MM.1S (cell line): ENCODE data around the gene CCDC179.

Source experiments
- DNase-seq: peaks from one replicate; pipeline ENCODE4 v3.0.0-alpha.2; 2015
- H2AFZ ChIP-seq: fragments of 300-600 bp; sonication (generic); 2 replicates; pipeline ENCODE4 v1.6.0; 2016; ENCODE audit warnings: antibody characterized with exemption, low read length
- H3F3A ChIP-seq: fragments of 300-600 bp; sonication (generic); 2 replicates; pipeline ENCODE4 v1.6.1; 2016; ENCODE audit warnings: mild to moderate bottlenecking, antibody characterized with exemption, low read length, moderate library complexity, mixed read lengths; ENCODE audit not compliant: insufficient read depth
- H3K27ac ChIP-seq: fragments of 300-600 bp; sonication (generic); 2 replicates; pipeline ENCODE4 v1.5.1; 2016; ENCODE audit warnings: mild to moderate bottlenecking, low read length
- H3K27me3 ChIP-seq: fragments of 300-600 bp; sonication (generic); replicated peaks from 2 replicates; pipeline ENCODE4 v1.6.0; 2016; ENCODE audit warnings: low read length; ENCODE audit not compliant: insufficient read depth
- H3K36me3 ChIP-seq: fragments of 300-600 bp; sonication (generic); replicated peaks from 2 replicates; pipeline ENCODE4 v1.6.1; 2016; ENCODE audit warnings: mild to moderate bottlenecking, low read length, mixed read lengths; ENCODE audit not compliant: insufficient read depth
- H3K4me1 ChIP-seq: fragments of 300-600 bp; sonication (generic); 2 replicates; pipeline ENCODE4 v1.6.1; 2016; ENCODE audit warnings: low read length, mixed read lengths
- H3K4me2 ChIP-seq: fragments of 300-600 bp; sonication (generic); 2 replicates; pipeline ENCODE4 v1.6.0; 2016; ENCODE audit warnings: low read depth, low read length
- H3K4me3 ChIP-seq: fragments of 300-600 bp; sonication (generic); 2 replicates; pipeline ENCODE4 v1.5.1; 2016; ENCODE audit warnings: low read length, mixed read lengths
- H3K79me2 ChIP-seq: fragments of 300-600 bp; sonication (generic); 2 replicates; pipeline ENCODE4 v1.6.1; 2016; ENCODE audit warnings: mixed run types, low read length, mixed read lengths
- H3K9ac ChIP-seq: fragments of 300-600 bp; sonication (generic); 2 replicates; pipeline ENCODE4 v1.6.1; 2016; ENCODE audit warnings: low read length, mixed read lengths
- H3K9me2 ChIP-seq: fragments of 300-600 bp; sonication (generic); replicated peaks from 2 replicates; pipeline ENCODE4 v1.6.1; 2016; ENCODE audit warnings: mild to moderate bottlenecking, low read length, mixed read lengths; ENCODE audit not compliant: insufficient read depth
- H3K9me3 ChIP-seq: fragments of 300-600 bp; sonication (generic); replicated peaks from 2 replicates; pipeline ENCODE4 v1.6.1; 2016; ENCODE audit warnings: mild to moderate bottlenecking, low read length, mixed read lengths; ENCODE audit not compliant: insufficient read depth
- H4K20me1 ChIP-seq: fragments of 300-600 bp; sonication (generic); 2 replicates; pipeline ENCODE4 v1.6.1; 2016; ENCODE audit warnings: mild to moderate bottlenecking, low read length, moderate library complexity, mixed read lengths; ENCODE audit not compliant: insufficient read depth
- CTCF ChIP-seq: fragments of 300-600 bp; sonication (generic); IDR thresholded peaks from 2 replicates; pipeline ENCODE4 v1.5.1; 2016; ENCODE audit warnings: antibody characterized with exemption, low read length, mixed read lengths
- EZH2 ChIP-seq: fragments of 300-600 bp; sonication (generic); optimal IDR thresholded peaks from 2 replicates; pipeline ENCODE3; 2017; ENCODE audit warnings: low read depth, mild to moderate bottlenecking, antibody characterized with exemption, low read length, mixed read lengths
- EZH2phosphoT487 ChIP-seq: fragments of 300-600 bp; sonication (generic); IDR thresholded peaks from 2 replicates; pipeline ENCODE4 v1.6.1; 2018; ENCODE audit warnings: antibody characterized with exemption, low read length

The CCDC179 gene

GRCh38 chr11:22802861-22803260 lies 57.4 kb downstream of the CCDC179 start:
- Histone ChIP-seq H3K4me3 (no peak overlapping the region), H3K36me3 (no peaks in the 10 kb centered on the region), H3K9me2 (no peaks in the 10 kb centered on the region), H3K4me1 (peaks cover 19% of the 10 kb centered on the region), H4K20me1 (no peaks in the 10 kb centered on the region), H3K9me3 (no peaks in the 10 kb centered on the region), H3K27ac (no peak overlapping the region), H3K79me2 (peaks cover 9% of the 10 kb centered on the region; the same call in 1 of the 2 replicates), H3K27me3 (no peaks in the 10 kb centered on the region), H2AFZ (no peak overlapping the region), H3K9ac (no peak overlapping the region), H3F3A (peaks cover 10% of the 10 kb centered on the region; the same call in 1 of the 2 replicates), H3K4me2 (no peak overlapping the region)
- no peak for DNase-seq
- TF ChIP-seq EZH2 (no peak), EZH2phosphoT487 (no peak), CTCF (no peak)

GRCh38 chr11:22800482-22800881 lies 59.8 kb downstream of the CCDC179 start:
- Histone ChIP-seq H3K9ac (no peak overlapping the region), H3K27ac (no peak overlapping the region), H4K20me1 (no peaks in the 10 kb centered on the region), H3K27me3 (no peaks in the 10 kb centered on the region), H3K4me3 (no peak overlapping the region), H3K9me3 (no peaks in the 10 kb centered on the region), H2AFZ (no peak overlapping the region), H3K36me3 (no peaks in the 10 kb centered on the region), H3K79me2 (0 out of 2 replicates have a peak, but pooled peaks cover 13% of the 10 kb centered on the region), H3K4me2 (no peak overlapping the region), H3K9me2 (no peaks in the 10 kb centered on the region), H3K4me1 (no peaks in the 10 kb centered on the region), H3F3A (no peaks in the 10 kb centered on the region)
- TF ChIP-seq CTCF = no peak
- TF ChIP-seq EZH2 = no peak
- no peak for TF ChIP-seq EZH2phosphoT487
- no peak for DNase-seq

GRCh38 chr11:22798901-22799300 lies 61.4 kb downstream of the CCDC179 start:
- Histone ChIP-seq H3K27ac (no peak overlapping the region), H3K4me2 (no peak overlapping the region), H3K4me1 (no peaks in the 10 kb centered on the region), H2AFZ (no peak overlapping the region), H3F3A (no peaks in the 10 kb centered on the region), H3K9ac (no peak overlapping the region), H3K4me3 (no peak overlapping the region), H3K27me3 (no peaks in the 10 kb centered on the region), H4K20me1 (no peaks in the 10 kb centered on the region), H3K36me3 (no peaks in the 10 kb centered on the region), H3K9me3 (no peaks in the 10 kb centered on the region), H3K79me2 (0 out of 2 replicates have a peak, but pooled peaks cover 12% of the 10 kb centered on the region), H3K9me2 (no peaks in the 10 kb centered on the region)
- TF ChIP-seq EZH2 (no peak), CTCF (no peak), EZH2phosphoT487 (no peak)
- no peak for DNase-seq
